ENCODE results near the gene ZNF768. TPM values are rescaled to one million over a fixed set of nuclear protein-coding genes. Genes with fewer than 3 reads are reported as not detected.

ZNF768 gene
- total RNA-seq (2014; rRNA removed; shearing (Covaris generic)), result 47.1 and 47.9 TPM in 2 replicates

GRCh38 chr16:30526137-30526822, at the start of gene ZNF768:
TSS of gene ZNF768 (minus strand) at chr16:30526566. CDS start at chr16:30526413, 153 bp downstream.
- no peak for DNase-seq (ENCODE audit: low spot score)

- no peak for DNase-seq (ENCODE audit: low spot score)
Observed at GRCh38 chr16:30574678-30575077, 48.3 kb upstream of the ZNF768 start.

- peak; percentile 89 for DNase-seq (ENCODE audit: low spot score)
Observed at GRCh38 chr16:30571445-30572322, 45.3 kb upstream of the ZNF768 start, which contains the start of gene ZNF688. TSS of gene ZNF688 (minus strand) at chr16:30571714. CDS start at chr16:30571629, 85 bp downstream.

GRCh38 chr16:30570636-30571444, 44.5 kb upstream of the ZNF768 start:
- DNase-seq (ENCODE audit: low spot score), result peak; percentile 7

DNA sequence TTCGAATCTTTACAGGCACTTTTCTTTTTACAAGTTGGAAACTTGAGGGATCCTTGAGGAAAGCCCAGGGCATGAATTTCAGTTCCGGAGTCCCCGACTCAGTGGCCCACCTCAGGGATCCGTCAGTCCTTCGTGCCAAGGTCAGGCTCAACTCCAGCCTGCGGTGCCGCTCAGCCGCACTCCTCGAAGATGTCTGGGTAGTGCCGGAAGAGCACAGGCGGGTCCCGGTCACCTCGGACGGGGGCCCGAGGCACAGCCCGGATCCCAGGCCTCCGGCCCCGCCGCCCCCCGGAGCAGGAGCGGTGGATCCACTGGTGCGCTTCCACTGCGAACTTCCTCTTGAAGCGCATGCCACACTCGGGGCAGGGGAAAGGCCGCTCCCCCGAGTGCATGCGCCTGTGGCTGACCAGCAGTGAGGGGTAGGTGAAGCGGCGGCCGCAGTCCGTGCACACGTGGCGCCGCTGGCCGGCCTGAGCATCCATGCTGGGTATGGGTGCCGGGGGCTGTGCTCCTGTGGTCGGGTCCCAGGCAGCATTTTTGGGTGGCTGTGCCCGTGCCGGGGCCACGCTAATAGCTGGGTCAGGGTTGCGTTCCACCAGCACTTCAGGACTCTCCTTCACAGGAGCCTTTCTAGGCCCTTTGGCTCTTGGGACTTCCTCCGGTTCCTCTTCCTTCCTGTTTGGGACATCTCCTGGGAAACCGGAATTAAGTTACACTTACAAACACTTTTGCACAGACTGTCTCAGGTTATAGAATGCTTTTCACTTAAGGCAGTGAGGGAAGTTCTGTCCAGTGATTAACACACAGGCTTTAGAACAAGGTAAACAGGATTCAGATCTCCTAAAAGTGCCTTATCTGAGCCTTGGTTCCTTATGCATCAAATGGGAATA, 43.6 kb upstream of the ZNF768 start:
- no peak for DNase-seq (ENCODE audit: low spot score)

DNA sequence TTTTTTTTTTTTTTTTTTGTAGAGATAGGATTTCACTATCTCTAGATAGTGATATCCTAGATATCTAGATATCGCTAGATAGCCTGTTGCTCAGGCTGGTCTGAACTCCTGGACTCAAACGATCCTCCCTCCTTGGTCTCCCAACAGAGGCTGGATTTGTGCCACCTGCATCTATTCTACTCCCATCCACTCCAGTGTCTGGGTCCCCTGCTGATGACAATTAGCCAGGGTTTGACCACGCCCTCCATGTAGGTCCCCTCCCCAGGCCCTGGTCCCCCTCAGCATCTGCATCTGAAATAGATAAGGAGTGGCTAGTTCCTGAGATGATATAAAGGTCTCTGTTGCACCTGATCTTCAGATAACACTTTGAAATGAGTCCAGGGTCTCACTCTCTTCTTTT, 42.9 kb upstream of the ZNF768 start:
- DNase-seq (ENCODE audit: low spot score), result no peak

DNA sequence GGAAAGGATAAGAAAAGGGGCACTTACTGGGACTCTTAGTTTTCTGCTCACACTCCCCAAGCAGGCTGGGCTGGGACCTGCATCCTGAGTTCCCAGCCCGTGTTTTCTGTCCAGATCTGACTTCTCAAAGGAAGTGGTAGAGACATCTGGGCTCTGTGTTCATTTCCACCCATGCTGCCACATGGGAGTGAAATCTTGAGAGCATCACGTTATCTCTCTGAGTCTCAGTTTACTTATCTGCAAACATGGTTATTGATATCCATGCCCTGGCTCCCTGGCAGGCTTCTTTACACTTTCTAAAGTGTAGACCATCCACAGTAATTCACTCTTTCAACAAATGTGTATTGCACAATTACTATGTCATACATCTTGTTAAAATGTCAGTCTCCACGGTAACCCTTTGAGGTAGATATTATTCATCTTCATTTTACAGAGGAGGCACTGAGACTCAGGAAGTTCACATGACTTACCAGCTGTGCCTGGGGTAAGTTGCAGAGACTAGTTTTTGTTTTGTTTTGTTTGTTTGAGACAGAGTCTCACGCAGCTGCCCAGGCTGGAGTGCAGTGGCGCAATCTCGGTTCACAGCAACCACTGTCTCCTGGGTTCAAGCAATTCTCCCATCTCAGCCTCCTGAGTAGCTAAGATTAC, 41.7 kb upstream of the ZNF768 start:
- DNase-seq (ENCODE audit: low spot score), result no peak

DNA sequence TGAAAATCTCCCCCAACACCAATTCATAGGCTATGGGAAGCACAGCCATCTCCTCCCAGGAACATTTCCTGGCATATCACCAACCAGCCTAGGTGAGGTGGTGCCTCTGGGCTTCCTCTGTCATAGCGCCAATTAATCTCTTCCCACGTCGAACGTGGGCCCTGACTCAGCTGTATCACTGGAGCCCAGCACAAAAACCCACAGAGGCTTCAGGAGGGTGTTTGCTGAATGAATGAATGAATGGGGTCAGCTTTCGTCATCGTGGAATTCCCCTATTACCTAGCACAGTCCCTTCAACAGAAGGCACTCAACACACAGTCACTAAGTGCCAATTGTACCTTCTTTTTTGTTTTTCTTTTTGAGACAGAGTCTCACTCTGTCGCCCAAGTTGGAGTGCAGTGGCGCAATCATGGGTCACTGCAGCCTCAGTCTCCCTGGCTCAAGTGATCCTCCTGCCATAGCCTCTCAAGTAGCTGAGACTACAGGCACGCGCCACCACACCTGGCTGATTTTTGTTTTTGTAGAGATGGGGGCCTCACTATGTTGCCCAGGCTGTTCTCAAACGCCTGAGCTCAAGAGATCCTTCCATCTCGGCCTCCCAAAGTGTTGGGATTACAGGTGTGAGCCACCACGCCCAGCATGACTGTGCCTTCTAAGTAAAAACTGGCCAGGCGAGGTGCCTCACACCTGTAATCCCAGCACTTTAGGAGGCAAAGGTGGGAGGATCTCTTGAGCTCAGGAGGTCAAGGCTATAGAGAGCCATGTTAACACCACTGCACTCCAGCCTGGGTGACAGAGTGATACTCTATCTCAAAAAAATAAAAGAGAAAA, 41.0 kb upstream of the ZNF768 start:
- no peak for DNase-seq (ENCODE audit: low spot score)

DNA sequence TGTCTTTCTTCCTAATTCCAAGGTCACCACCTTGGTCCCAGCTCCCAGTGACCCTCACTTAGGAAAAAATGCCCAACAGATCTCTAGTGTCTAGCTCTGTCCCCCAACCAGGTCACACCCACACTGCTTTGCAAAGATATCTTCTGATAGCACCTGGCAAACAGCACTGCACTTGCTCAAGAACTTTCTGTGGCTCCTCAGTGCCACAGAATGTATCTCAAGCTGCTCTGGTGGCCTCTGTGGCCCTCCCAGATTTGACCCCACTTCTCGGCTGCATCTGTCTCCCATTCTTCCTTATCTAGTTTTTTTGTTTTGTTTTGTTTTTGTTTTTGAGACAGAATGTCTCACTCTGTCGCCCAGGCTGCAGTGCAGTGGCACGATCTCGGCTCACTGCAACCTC, 40.2 kb upstream of the ZNF768 start:
- no peak for DNase-seq (ENCODE audit: low spot score)

DNA sequence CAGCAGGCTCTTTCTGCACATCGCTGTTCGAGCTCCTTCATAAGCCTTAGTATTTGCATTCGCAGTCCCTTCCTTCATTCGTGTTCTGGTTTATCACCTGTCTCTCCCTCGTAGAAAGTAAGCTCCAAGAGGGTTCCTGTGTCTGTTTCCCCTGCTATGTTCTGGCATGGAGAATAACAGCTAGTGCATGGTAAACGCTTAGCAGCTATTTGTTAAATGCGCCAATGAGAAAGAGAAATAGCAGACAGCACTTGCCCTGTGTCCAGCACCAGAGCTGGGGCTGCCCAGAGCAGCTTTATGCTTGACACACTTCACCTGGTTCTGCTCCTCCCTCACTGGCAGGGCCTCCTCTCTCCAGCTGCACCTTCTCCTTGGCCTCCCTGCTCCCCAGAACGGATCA, 39.6 kb upstream of the ZNF768 start:
- no peak for DNase-seq (ENCODE audit: low spot score)

DNA sequence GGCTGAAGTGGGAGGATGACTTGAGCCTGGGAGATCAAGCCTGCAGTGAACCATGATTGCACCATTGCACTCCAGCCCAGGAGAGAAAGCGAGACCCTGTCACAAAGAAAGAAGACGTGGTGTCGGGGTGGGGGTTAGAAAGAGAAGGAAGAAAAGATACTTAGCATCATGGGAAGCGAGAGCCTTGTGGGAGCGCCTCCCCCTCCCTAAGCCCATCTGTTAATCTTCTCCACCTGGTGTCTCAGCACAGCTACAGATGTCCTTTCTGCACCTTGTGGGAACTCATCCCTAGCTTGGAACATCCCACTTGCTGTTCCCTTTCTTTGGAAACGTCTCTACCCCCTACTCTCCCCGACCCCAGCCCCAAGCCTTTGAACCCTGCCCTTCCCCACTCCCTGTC, 39.2 kb upstream of the ZNF768 start:
- DNase-seq (ENCODE audit: low spot score), result no peak

- DNase-seq (ENCODE audit: low spot score), result peak; percentile 59
Observed at GRCh38 chr16:30562021-30562420, 35.7 kb upstream of the ZNF768 start.

- DNase-seq (ENCODE audit: low spot score), result peak; percentile 72
Observed at GRCh38 chr16:30561089-30561816, 34.9 kb upstream of the ZNF768 start.

DNA sequence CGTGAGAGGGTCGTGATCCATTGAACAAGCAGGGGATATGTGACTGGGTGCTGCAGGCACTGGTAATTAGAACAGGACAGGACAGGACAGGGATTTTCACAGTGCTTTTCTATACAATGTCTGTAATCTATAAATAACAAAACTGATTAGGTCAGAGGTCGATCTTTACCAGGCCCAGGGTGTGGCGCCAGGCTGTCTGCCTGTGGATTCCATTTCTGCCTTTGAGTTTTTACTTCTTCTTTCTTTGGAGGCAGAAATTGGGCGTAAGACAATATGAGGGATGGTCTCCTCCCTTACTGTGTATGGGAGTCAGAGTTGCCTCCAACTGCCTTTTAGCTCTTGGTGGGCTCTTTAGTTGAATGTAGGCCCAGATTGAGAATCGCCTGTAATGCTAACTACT, 33.3 kb upstream of the ZNF768 start:
- DNase-seq (ENCODE audit: low spot score), result no peak

GRCh38 chr16:30558789-30559377, 32.5 kb upstream of the ZNF768 start:
- no peak for DNase-seq (ENCODE audit: low spot score)

- peak; percentile 97 for DNase-seq (ENCODE audit: low spot score)
Observed at GRCh38 chr16:30557957-30558788, 31.8 kb upstream of the ZNF768 start, which contains the start of gene ZNF764. TSS of gene ZNF764 (minus strand) at chr16:30558374. CDS start at chr16:30558182, 192 bp downstream.

- peak; percentile 24 for DNase-seq (ENCODE audit: low spot score)
Observed at GRCh38 chr16:30557707-30557956, 31.3 kb upstream of the ZNF768 start.

GRCh38 chr16:30556125-30556473, 29.7 kb upstream of the ZNF768 start:
- DNase-seq (ENCODE audit: low spot score), result no peak
